GM18507 (cell line): ENCODE data around the gene SORL1.

Experiments
- DNase-seq: peaks from one replicate; pipeline ENCODE4 v3.0.0; 2011; ENCODE audit warnings: low read depth; ENCODE audit not compliant: insufficient read length; ENCODE audit errors: extremely low spot score
- FAIRE-seq: peaks from 2 replicates; lab custom pipeline; 2011; peaks lifted over from hg19 to GRCh38; lab: Jason Lieb, UNC

SORL1 gene

GRCh38 chr11:121596195-121597155, 144.4 kb downstream of the SORL1 start:
- DNase-seq, result no peak
- FAIRE-seq, result no peak

- no peak for DNase-seq
- no peak for FAIRE-seq
Observed at GRCh38 chr11:121603316-121603715, 151.2 kb downstream of the SORL1 start.

- no peak for FAIRE-seq
- no peak for DNase-seq
Observed at GRCh38 chr11:121604152-121604551, 152.0 kb downstream of the SORL1 start.

- FAIRE-seq, result no peak
Observed at GRCh38 chr11:121606354-121606753, 154.2 kb downstream of the SORL1 start.

GRCh38 chr11:121607341-121607740, 155.2 kb downstream of the SORL1 start:
- DNase-seq (no peak), FAIRE-seq (no peak)

More at GRCh38 chr11:121606354-121606753, 154.2 kb downstream of the SORL1 start:
- DNase-seq, result no peak

- DNase-seq, result no peak
- no peak for FAIRE-seq
Observed at GRCh38 chr11:121608545-121609098, 156.5 kb downstream of the SORL1 start.

GRCh38 chr11:121610706-121611105, 158.6 kb downstream of the SORL1 start:
- FAIRE-seq (no peak), DNase-seq (no peak)

- FAIRE-seq, result no peak
- DNase-seq, result no peak
Observed at GRCh38 chr11:121611242-121611641, 159.1 kb downstream of the SORL1 start.

- FAIRE-seq, result no peak
- DNase-seq, result no peak
Observed at GRCh38 chr11:121613724-121614123, 161.6 kb downstream of the SORL1 start.

GRCh38 chr11:121614636-121615240, 162.6 kb downstream of the SORL1 start:
- no peak for FAIRE-seq
- DNase-seq, result no peak

- FAIRE-seq (no peak), DNase-seq (no peak)
Observed at GRCh38 chr11:121615501-121615900, 163.4 kb downstream of the SORL1 start.

- no peak for FAIRE-seq
- no peak for DNase-seq
Observed at GRCh38 chr11:121618516-121618915, 166.4 kb downstream of the SORL1 start.

- no peak for FAIRE-seq
Observed at GRCh38 chr11:121625777-121626506, 173.8 kb downstream of the SORL1 start.

GRCh38 chr11:121626507-121626875, 174.4 kb downstream of the SORL1 start:
- FAIRE-seq (no peak), DNase-seq (no peak)

More at GRCh38 chr11:121625777-121626506, 173.8 kb downstream of the SORL1 start:
- DNase-seq, result no peak

GRCh38 chr11:121626980-121627379, 174.9 kb downstream of the SORL1 start:
- DNase-seq (no peak), FAIRE-seq (no peak)

- DNase-seq (no peak), FAIRE-seq (no peak)
Observed at GRCh38 chr11:121630041-121630440, 177.9 kb downstream of the SORL1 start.

GRCh38 chr11:121631456-121631855, 179.3 kb downstream of the SORL1 start:
- DNase-seq (no peak), FAIRE-seq (no peak)

GRCh38 chr11:121634273-121634672, 182.2 kb downstream of the SORL1 start:
- no peak for FAIRE-seq
- DNase-seq, result no peak

- FAIRE-seq, result no peak
- DNase-seq, result no peak
Observed at GRCh38 chr11:121634889-121635288, 182.8 kb downstream of the SORL1 start.
